Measurements from ENCODE around the gene CDH22. TPM values are rescaled to one million over a fixed set of nuclear protein-coding genes. Genes with fewer than 3 reads are reported as not detected.

The CDH22 gene
- total and polyA plus RNA-seq, 10 of the 15 experiments (the other 5 are each of a cell fraction or from before 2014, with no cell fraction given): not detected

DNA sequence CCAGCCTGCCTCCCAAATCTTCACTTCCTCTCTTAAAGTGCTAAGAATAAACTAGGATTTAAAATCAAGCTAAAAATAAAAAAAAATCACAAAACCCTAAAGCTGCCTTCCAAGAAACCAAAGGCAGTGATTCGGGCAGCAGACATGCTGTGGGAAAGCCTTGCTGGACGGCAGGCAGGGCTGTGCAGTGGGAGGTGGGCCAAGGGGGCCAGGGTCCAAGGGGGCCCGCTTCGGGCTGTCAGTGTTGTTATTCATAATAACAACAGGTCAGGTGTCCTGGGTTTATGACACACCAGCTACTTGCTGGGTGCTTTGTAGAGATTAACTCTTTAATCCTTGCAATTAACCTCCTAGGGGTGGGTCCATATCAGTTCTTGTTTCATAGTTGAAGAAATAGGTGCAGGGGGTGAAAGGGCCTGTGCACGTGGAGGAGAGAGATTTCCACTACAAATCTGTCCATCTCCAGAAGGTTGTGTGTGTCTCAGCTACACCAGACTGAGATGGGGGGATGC, 149.8 kb downstream of the CDH22 start (continued):
- TF ChIP-seq, protein P1, sequence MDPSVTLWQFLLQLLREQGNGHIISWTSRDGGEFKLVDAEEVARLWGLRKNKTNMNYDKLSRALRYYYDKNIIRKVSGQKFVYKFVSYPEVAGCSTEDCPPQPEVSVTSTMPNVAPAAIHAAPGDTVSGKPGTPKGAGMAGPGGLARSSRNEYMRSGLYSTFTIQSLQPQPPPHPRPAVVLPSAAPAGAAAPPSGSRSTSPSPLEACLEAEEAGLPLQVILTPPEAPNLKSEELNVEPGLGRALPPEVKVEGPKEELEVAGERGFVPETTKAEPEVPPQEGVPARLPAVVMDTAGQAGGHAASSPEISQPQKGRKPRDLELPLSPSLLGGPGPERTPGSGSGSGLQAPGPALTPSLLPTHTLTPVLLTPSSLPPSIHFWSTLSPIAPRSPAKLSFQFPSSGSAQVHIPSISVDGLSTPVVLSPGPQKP (IDR thresholded peaks at IDR 0.05; ENCODE audit: low read depth, low read length): no peak
- TF ChIP-seq, protein P2, sequence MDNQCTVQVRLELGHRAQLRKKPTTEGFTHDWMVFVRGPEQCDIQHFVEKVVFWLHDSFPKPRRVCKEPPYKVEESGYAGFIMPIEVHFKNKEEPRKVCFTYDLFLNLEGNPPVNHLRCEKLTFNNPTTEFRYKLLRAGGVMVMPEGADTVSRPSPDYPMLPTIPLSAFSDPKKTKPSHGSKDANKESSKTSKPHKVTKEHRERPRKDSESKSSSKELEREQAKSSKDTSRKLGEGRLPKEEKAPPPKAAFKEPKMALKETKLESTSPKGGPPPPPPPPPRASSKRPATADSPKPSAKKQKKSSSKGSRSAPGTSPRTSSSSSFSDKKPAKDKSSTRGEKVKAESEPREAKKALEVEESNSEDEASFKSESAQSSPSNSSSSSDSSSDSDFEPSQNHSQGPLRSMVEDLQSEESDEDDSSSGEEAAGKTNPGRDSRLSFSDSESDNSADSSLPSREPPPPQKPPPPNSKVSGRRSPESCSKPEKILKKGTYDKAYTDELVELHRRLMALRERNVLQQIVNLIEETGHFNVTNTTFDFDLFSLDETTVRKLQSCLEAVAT (IDR thresholded peaks at IDR 0.05): no peak
- no peak for TF ChIP-seq NFIC (IDR thresholded peaks at IDR 0.05; ENCODE audit: low read depth, low read length)
- TF ChIP-seq POU2F2 (IDR thresholded peaks at IDR 0.05; ENCODE audit: borderline replicate concordance, low read depth, low read length): no peak
- TF ChIP-seq ATF7 (IDR thresholded peaks at IDR 0.05; ENCODE audit: low read depth): no peak
- TF ChIP-seq STAT1 (conservative IDR thresholded peaks at IDR 0.05): no peak
- TF ChIP-seq POLR2AphosphoS2 (IDR thresholded peaks at IDR 0.05; ENCODE audit: low read depth, low read length): no peak
- TF ChIP-seq SREBF1 (IDR thresholded peaks at IDR 0.05; ENCODE audit: low read length): no peak
- no peak for TF ChIP-seq BHLHE40 (IDR thresholded peaks at IDR 0.05; ENCODE audit: borderline replicate concordance in 1 of 2, low read depth in 2 of 2, low read length in 1 of 2)
- no peak for TF ChIP-seq ZNF384 (IDR thresholded peaks at IDR 0.05; ENCODE audit: borderline replicate concordance, low read depth, low read length)
- TF ChIP-seq, protein P3, sequence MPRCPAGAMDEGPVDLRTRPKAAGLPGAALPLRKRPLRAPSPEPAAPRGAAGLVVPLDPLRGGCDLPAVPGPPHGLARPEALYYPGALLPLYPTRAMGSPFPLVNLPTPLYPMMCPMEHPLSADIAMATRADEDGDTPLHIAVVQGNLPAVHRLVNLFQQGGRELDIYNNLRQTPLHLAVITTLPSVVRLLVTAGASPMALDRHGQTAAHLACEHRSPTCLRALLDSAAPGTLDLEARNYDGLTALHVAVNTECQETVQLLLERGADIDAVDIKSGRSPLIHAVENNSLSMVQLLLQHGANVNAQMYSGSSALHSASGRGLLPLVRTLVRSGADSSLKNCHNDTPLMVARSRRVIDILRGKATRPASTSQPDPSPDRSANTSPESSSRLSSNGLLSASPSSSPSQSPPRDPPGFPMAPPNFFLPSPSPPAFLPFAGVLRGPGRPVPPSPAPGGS (IDR thresholded peaks at IDR 0.05; ENCODE audit: borderline replicate concordance, insufficient read depth, low read depth, low read length, poor library complexity, severe bottlenecking): no peak
- TF ChIP-seq, protein P4, sequence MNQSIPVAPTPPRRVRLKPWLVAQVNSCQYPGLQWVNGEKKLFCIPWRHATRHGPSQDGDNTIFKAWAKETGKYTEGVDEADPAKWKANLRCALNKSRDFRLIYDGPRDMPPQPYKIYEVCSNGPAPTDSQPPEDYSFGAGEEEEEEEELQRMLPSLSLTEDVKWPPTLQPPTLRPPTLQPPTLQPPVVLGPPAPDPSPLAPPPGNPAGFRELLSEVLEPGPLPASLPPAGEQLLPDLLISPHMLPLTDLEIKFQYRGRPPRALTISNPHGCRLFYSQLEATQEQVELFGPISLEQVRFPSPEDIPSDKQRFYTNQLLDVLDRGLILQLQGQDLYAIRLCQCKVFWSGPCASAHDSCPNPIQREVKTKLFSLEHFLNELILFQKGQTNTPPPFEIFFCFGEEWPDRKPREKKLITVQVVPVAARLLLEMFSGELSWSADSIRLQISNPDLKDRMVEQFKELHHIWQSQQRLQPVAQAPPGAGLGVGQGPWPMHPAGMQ (IDR thresholded peaks at IDR 0.05; ENCODE audit: borderline replicate concordance): no peak

Measured in GM12878 (cell line).